PFSK-1 (cell line): Measurements from ENCODE around the gene NUP210L. TPM values are rescaled to one million over a fixed set of nuclear protein-coding genes. Genes with fewer than 3 reads are reported as not detected.
A peak's percentile ranks its signal among the peaks of the same experiment; 100 is the strongest.

Experiments used
- FOXP2 ChIP-seq: optimal IDR thresholded peaks from 2 replicates; pipeline ENCODE3; 2011; ENCODE audit warnings: borderline replicate concordance, control low read depth, inconsistent platforms; ENCODE audit not compliant: insufficient read depth; ENCODE audit errors: extremely low read length, extremely low read depth
- POLR2AphosphoS5 ChIP-seq: IDR thresholded peaks from 2 replicates; pipeline ENCODE4 v1.6.1; 2012; ENCODE audit warnings: low read depth, mild to moderate bottlenecking, control low read depth, low read length, moderate library complexity
- SIN3A ChIP-seq: IDR thresholded peaks from 2 replicates; pipeline ENCODE4 v1.6.1; 2012; ENCODE audit warnings: mild to moderate bottlenecking, low read length, moderate library complexity, borderline replicate concordance; ENCODE audit not compliant: insufficient read depth
- TAF1 ChIP-seq: IDR thresholded peaks from 2 replicates; pipeline ENCODE4 v1.6.1; 2012; ENCODE audit warnings: low read length, control low read depth, borderline replicate concordance; ENCODE audit not compliant: insufficient read depth
- polyA plus RNA-seq: library from polyadenylated mRNA; unstranded; fragments of >200 nt; gene quantifications from one replicate; pipeline ENCODE4 v1.2.1, GENCODE V29; 2012; ENCODE audit warnings: low read depth, missing spikeins; ENCODE audit not compliant: insufficient read length
- TF ChIP-seq, protein P1 (sequence below), 2 experiments: IDR thresholded peaks; 2 replicates each; pipeline versions ENCODE4 v1.6.1 to v1.8.0; 2011 to 2012; ENCODE audit warnings: low read depth in 2 of 2, low read length in 2 of 2, control low read depth in 1 of 2, inconsistent platforms in 1 of 2, mild to moderate bottlenecking in 1 of 2, moderate library complexity in 1 of 2; ENCODE audit not compliant: insufficient read depth in 1 of 2

Gene NUP210L
- polyA plus RNA-seq = not detected

GRCh38 chr1:154154534-154155191, at the start of gene NUP210L:
TSS of gene NUP210L (minus strand) at chr1:154155073.
- TF ChIP-seq FOXP2 (peak; percentile 28), TAF1 (no peak), POLR2AphosphoS5 (no peak), SIN3A (no peak)
- TF ChIP-seq, protein P1, sequence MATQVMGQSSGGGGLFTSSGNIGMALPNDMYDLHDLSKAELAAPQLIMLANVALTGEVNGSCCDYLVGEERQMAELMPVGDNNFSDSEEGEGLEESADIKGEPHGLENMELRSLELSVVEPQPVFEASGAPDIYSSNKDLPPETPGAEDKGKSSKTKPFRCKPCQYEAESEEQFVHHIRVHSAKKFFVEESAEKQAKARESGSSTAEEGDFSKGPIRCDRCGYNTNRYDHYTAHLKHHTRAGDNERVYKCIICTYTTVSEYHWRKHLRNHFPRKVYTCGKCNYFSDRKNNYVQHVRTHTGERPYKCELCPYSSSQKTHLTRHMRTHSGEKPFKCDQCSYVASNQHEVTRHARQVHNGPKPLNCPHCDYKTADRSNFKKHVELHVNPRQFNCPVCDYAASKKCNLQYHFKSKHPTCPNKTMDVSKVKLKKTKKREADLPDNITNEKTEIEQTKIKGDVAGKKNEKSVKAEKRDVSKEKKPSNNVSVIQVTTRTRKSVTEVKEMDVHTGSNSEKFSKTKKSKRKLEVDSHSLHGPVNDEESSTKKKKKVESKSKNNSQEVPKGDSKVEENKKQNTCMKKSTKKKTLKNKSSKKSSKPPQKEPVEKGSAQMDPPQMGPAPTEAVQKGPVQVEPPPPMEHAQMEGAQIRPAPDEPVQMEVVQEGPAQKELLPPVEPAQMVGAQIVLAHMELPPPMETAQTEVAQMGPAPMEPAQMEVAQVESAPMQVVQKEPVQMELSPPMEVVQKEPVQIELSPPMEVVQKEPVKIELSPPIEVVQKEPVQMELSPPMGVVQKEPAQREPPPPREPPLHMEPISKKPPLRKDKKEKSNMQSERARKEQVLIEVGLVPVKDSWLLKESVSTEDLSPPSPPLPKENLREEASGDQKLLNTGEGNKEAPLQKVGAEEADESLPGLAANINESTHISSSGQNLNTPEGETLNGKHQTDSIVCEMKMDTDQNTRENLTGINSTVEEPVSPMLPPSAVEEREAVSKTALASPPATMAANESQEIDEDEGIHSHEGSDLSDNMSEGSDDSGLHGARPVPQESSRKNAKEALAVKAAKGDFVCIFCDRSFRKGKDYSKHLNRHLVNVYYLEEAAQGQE (IDR thresholded peaks at IDR 0.05; ENCODE audit: insufficient read depth in 1 of 2, low read depth in 2 of 2, low read length in 2 of 2) = no peak

GRCh38 chr1:154199563-154199879, 44.6 kb upstream of the NUP210L start:
- TF ChIP-seq FOXP2 (no peak), TAF1 (no peak), SIN3A (no peak), POLR2AphosphoS5 (no peak)
- TF ChIP-seq, protein P1 (IDR thresholded peaks at IDR 0.05; ENCODE audit: insufficient read depth in 1 of 2, low read depth in 2 of 2, low read length in 2 of 2) = no peak

DNA sequence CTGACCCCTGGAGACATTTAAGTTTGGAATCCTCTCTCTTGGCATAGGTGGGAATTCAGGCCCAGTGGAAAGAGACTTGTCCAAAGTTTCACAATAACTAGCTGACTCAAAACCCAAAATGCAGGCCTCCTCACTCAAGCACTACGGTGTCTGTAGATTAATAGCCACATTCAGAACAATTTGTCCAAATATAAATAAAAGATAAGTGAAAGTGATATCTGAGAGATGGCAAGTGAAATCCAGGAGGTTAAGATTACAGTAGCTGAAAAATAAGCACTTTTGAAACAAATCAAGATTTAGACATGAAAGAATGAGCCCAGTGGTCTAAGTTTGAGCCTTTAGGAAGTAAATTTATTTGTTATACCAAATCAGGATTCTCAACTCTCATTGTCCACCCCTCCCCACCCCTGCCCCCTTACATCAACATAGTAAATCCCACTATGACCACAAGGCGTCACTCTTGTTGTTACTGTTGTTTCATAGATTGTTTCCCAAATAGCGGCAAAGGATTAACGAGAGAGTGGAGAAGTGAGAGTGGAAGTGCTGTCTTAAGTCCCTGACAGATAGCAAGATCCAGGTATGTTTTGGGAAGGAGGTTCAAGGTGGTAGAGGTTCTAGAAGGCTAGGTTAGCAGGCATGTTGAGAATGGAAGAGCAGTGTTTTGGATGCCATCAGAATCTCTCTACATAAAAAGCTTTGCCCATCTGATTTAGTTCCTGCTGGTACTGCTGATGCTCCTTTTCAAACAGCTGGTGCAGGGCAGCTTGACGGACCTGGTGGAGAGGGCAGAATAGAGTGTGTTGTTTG, 44.1 kb upstream of the NUP210L start:
- TF ChIP-seq POLR2AphosphoS5 (no peak), SIN3A (no peak), FOXP2 (no peak), TAF1 (no peak)
- TF ChIP-seq, protein P1 (IDR thresholded peaks at IDR 0.05; ENCODE audit: insufficient read depth in 1 of 2, low read depth in 2 of 2, low read length in 2 of 2) = no peak

- TF ChIP-seq SIN3A (no peak), POLR2AphosphoS5 (no peak), TAF1 (no peak), FOXP2 (no peak)
- TF ChIP-seq, protein P1 (IDR thresholded peaks at IDR 0.05; ENCODE audit: insufficient read depth in 1 of 2, low read depth in 2 of 2, low read length in 2 of 2) = no peak
These were observed 38.9 kb upstream of the NUP210L start for GRCh38 chr1:154193821-154194220.
